HepG2 (cell line): ENCODE results near the gene CSNK1D. TPM values are rescaled to one million over a fixed set of nuclear protein-coding genes. Genes with fewer than 3 reads are reported as not detected.

Experiments used
- ATF7-NPFF ChIP-seq: sonication (generic); formaldehyde crosslinking; IDR thresholded peaks from 2 replicates; pipeline ENCODE4 v1.8.1; 2023; ENCODE audit warnings: mild to moderate bottlenecking, low read depth, missing genetic modification reagents, moderate library complexity
- DNMT3B ChIP-seq: conservative IDR thresholded peaks from 2 replicates; pipeline ENCODE4 v1.6.1; 2016; ENCODE audit warnings: missing biosample characterization, control low read depth
- HOXA9 ChIP-seq: sonication (generic); formaldehyde crosslinking; IDR thresholded peaks from 2 replicates; pipeline ENCODE4 v1.8.1; 2022; ENCODE audit warnings: missing genetic modification reagents, mild to moderate bottlenecking, moderate library complexity, borderline replicate concordance
- MAZ ChIP-seq, 2 experiments: sonication (generic) in 1 of 2; formaldehyde crosslinking in 1 of 2; IDR thresholded peaks; 2 replicates each; pipeline versions ENCODE4 v1.5.0 to v1.6.1; 2012 to 2020; ENCODE audit warnings: low read depth in 2 of 2, mild to moderate bottlenecking in 2 of 2, borderline replicate concordance in 1 of 2, improper control_type of control experiment in 1 of 2, low read length in 1 of 2, missing genetic modification reagents in 1 of 2, moderate library complexity in 1 of 2
- MEIS1 ChIP-seq: sonication (generic); formaldehyde crosslinking; IDR thresholded peaks from 2 replicates; pipeline ENCODE4 v1.9.0; 2021; ENCODE audit warnings: mild to moderate bottlenecking, missing genetic modification reagents, moderate library complexity, borderline replicate concordance
- RFXAP ChIP-seq: sonication (generic); formaldehyde crosslinking; IDR thresholded peaks from 2 replicates; pipeline ENCODE4 v1.4.0; 2020; ENCODE audit warnings: missing genetic modification reagents, borderline replicate concordance
- SUZ12 ChIP-seq: fragments of 150-350 bp; IDR thresholded peaks from 2 replicates; pipeline ENCODE4 v1.6.1; 2014; ENCODE audit warnings: low read depth, low read length
- ZEB1 ChIP-seq: IDR thresholded peaks from 2 replicates; pipeline ENCODE4 v1.6.1; 2012; ENCODE audit warnings: mild to moderate bottlenecking, low read depth, inconsistent platforms; ENCODE audit not compliant: insufficient replicate concordance
- ZIK1 ChIP-seq: sonication (generic); formaldehyde crosslinking; IDR thresholded peaks from 2 replicates; pipeline ENCODE4 v1.5.0; 2020; ENCODE audit warnings: mild to moderate bottlenecking, low read depth, missing genetic modification reagents, borderline replicate concordance
- ZNF136 ChIP-seq: sonication (generic); formaldehyde crosslinking; IDR thresholded peaks from 2 replicates; pipeline ENCODE4 v1.8.1; 2022; ENCODE audit warnings: low read depth, mild to moderate bottlenecking, moderate library complexity, missing genetic modification reagents
- ZNF142 ChIP-seq: sonication (generic); formaldehyde crosslinking; IDR thresholded peaks from 2 replicates; pipeline ENCODE4 v1.4.0; 2020; ENCODE audit warnings: missing genetic modification reagents
- ZNF274 ChIP-seq: sonication (generic); formaldehyde crosslinking; IDR thresholded peaks from 2 replicates; pipeline ENCODE4 v1.5.1; 2020; ENCODE audit warnings: mild to moderate bottlenecking, missing genetic modification reagents
- ZNF605 ChIP-seq: sonication (generic); formaldehyde crosslinking; IDR thresholded peaks from 2 replicates; pipeline ENCODE4 v1.8.0; 2022; ENCODE audit warnings: mild to moderate bottlenecking, missing genetic modification reagents
- ZNF709 ChIP-seq: sonication (generic); formaldehyde crosslinking; IDR thresholded peaks from 2 replicates; pipeline ENCODE4 v1.5.0; 2020; ENCODE audit warnings: mild to moderate bottlenecking, missing genetic modification reagents
- ZNF790 ChIP-seq: sonication (generic); formaldehyde crosslinking; IDR thresholded peaks from 2 replicates; pipeline ENCODE4 v1.8.0; 2022; ENCODE audit warnings: missing genetic modification reagents, mild to moderate bottlenecking, borderline replicate concordance
- polyA plus RNA-seq, 8 experiments: library from polyadenylated mRNA; depleted of rRNA in 3 of 8; stranded (reverse) in 7 of 8; unstranded in 1 of 8; fragments of >200 nt; fragmentation: Illumina TruSeq in 4 of 8; extraction: Trizol in 4 of 8; gene quantifications; 2 replicates each; pipeline versions ENCODE4 v1.2.1 to v1.2.3, GENCODE V29; 2011 to 2016; ENCODE audit warnings: low read depth in 4 of 8, missing spikeins in 1 of 8, mixed read lengths in 1 of 8; ENCODE audit not compliant: insufficient read depth in 1 of 8
- total RNA-seq, 5 experiments: library from RNA; depleted of rRNA; stranded (reverse); fragments of >200 nt; fragmentation: Illumina TruSeq; extraction: Trizol; gene quantifications; 2 replicates each; pipeline ENCODE4 v1.2.3, GENCODE V29; 2016; ENCODE audit warnings: low read depth in 1 of 5
- TF ChIP-seq, protein P1 (sequence below): IDR thresholded peaks from 2 replicates; pipeline ENCODE4 v1.6.1; 2016; ENCODE audit warnings: mild to moderate bottlenecking
- TF ChIP-seq, protein P2 (sequence below): sonication (generic); formaldehyde crosslinking; IDR thresholded peaks from 2 replicates; pipeline ENCODE4 v1.8.1; 2022; ENCODE audit warnings: mild to moderate bottlenecking, missing genetic modification reagents
- TF ChIP-seq, protein P3 (sequence below): IDR thresholded peaks from 2 replicates; pipeline ENCODE4 v1.6.1; 2016

The CSNK1D gene
- total and polyA plus RNA-seq, 2 of the 13 experiments (the other 11 are each of a cell fraction or from before 2014, with no cell fraction given) = 31.5 to 128 TPM

DNA sequence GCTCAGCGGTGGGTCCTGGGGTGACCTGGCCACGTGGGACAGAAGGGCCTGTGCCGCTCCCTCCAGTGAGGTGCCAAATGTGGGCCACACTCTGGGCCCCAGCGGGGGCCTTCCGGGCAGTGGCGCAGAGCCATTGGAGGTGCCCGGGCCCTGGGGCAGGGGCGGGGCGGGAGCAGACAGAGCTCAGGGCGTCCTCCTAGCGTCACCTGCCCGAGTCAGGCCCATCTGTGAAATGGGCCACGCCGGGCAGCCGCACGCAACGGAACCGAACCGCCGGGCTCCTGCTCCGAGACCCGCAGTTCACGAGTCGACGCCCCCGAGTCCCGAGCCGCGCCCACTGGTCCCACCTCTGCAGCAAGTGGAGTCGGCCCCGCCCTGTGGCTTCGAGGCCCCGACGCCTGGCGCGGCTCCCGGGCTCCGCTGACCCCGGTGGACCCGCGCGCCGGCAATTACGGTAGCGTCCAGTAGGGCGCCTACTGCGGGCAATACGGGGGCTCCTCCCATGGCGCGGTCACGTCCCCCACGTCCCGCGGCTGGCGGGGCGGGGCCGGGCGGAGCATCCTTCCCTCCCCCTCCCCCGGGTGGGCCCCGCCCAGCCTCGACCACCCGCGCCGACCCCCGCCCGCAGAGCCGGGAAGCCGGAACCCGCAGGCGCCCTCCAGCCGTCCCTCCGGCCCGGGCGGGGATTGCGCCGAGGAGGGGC lies 42.7 kb downstream of the CSNK1D start (continued):
- TF ChIP-seq ZNF142 (peak; percentile 94), SUZ12 (no peak), DNMT3B (CRISPR knock-in tag) (peak; percentile 72; the same call in 1 of the 2 replicates), ZNF605 (CRISPR knock-in tag) (peak; percentile 99), ZNF136 (CRISPR knock-in tag) (peak; percentile 84), ZIK1 (CRISPR knock-in tag) (peak; percentile 67), HOXA9 (CRISPR knock-in tag) (peak; percentile 82; the same call in 1 of the 2 replicates), ZNF274 (CRISPR knock-in tag) (peak; percentile 96), MEIS1 (CRISPR knock-in tag) (peak; percentile 62; the same call in 1 of the 2 replicates), ZNF790 (CRISPR knock-in tag) (peak; percentile 97), ATF7-NPFF (CRISPR knock-in tag) (peak; percentile 97), MAZ (IDR thresholded peaks at IDR 0.05; ENCODE audit: borderline replicate concordance, low read depth, low read length) (peak; percentile 70; the same call in 1 of the 2 replicates), MAZ (CRISPR knock-in tag; IDR thresholded peaks at IDR 0.05; ENCODE audit: low read depth) (peak; percentile 93), ZNF709 (CRISPR knock-in tag) (peak; percentile 88), ZEB1 (no peak), RFXAP (CRISPR knock-in tag) (peak; percentile 94)
- TF ChIP-seq, protein P1, sequence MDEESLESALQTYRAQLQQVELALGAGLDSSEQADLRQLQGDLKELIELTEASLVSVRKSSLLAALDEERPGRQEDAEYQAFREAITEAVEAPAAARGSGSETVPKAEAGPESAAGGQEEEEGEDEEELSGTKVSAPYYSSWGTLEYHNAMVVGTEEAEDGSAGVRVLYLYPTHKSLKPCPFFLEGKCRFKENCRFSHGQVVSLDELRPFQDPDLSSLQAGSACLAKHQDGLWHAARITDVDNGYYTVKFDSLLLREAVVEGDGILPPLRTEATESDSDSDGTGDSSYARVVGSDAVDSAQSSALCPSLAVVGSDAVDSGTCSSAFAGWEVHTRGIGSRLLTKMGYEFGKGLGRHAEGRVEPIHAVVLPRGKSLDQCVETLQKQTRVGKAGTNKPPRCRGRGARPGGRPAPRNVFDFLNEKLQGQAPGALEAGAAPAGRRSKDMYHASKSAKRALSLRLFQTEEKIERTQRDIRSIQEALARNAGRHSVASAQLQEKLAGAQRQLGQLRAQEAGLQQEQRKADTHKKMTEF (CRISPR knock-in tag) = peak; percentile 93
- TF ChIP-seq, protein P2, sequence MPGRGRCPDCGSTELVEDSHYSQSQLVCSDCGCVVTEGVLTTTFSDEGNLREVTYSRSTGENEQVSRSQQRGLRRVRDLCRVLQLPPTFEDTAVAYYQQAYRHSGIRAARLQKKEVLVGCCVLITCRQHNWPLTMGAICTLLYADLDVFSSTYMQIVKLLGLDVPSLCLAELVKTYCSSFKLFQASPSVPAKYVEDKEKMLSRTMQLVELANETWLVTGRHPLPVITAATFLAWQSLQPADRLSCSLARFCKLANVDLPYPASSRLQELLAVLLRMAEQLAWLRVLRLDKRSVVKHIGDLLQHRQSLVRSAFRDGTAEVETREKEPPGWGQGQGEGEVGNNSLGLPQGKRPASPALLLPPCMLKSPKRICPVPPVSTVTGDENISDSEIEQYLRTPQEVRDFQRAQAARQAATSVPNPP (CRISPR knock-in tag) = peak; percentile 83; the same call in 1 of the 2 replicates
- TF ChIP-seq, protein P3, sequence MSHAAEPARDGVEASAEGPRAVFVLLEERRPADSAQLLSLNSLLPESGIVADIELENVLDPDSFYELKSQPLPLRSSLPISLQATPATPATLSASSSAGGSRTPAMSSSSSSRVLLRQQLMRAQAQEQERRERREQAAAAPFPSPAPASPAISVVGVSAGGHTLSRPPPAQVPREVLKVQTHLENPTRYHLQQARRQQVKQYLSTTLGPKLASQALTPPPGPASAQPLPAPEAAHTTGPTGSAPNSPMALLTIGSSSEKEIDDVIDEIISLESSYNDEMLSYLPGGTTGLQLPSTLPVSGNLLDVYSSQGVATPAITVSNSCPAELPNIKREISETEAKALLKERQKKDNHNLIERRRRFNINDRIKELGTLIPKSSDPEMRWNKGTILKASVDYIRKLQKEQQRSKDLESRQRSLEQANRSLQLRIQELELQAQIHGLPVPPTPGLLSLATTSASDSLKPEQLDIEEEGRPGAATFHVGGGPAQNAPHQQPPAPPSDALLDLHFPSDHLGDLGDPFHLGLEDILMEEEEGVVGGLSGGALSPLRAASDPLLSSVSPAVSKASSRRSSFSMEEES (CRISPR knock-in tag) = peak; percentile 83
